Stimulated activated CD4-positive, alpha-beta T cell treated with anti-CD3 and anti-CD28 coated beads, Interleukin-1b, Interleukin-23, amount 100 ng/mL, for 24 hours (primary cell): Measurements from ENCODE around the gene AKNAD1.
A peak's percentile ranks its signal among the peaks of the same experiment; 100 is the strongest.

Source experiments
- DNase-seq, 4 experiments: peaks; one replicate each; pipeline ENCODE4 v3.0.0-alpha.2; 2020; ENCODE audit warnings: low read depth in 4 of 4, low spot score in 1 of 4

The AKNAD1 gene

DNA sequence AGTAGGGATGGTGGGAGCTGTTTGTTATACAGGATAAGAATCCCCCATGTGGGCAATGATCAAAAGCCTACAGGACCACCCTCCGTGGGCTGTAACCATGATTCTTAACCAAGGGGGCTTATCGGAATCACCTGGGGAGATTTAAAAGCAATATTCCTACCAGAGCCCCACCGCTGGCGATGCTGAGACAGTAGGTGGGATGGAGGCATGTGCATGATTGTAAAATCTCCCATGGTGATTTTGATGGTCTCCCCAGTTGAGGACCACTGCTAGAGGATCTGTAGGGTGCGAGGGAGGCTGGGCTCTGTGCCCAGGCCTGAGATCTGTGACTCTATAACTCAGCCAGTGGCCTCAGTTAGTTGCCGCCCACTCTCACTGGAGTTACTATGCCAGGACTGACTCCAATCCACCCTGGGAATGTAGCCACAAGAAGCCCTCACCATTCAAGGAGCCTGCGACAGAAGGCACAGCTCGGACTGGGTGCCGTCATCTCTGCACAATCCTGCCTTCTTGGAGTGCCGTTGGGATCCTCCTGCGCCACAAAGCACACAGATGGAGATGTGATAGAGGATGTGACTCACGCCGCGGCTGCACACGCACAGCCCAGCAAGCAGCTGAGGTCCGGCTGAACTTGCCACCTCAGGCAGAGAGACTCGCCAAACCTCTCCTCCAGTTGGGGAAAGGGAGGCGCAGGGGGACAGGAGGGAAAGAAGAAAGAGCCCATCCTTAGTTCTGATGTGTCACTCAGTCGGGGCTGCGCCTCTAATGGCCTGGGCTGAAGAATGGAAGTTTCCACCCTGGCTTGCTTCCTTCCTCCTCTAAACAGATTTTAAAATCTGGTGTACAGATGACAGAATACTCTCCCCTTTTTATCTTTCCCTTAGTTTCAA, 26.5 kb downstream of the AKNAD1 start:
- DNase-seq: no peak

GRCh38 chr1:108829498-108829916, 27.4 kb downstream of the AKNAD1 start:
- DNase-seq: no peak

DNA sequence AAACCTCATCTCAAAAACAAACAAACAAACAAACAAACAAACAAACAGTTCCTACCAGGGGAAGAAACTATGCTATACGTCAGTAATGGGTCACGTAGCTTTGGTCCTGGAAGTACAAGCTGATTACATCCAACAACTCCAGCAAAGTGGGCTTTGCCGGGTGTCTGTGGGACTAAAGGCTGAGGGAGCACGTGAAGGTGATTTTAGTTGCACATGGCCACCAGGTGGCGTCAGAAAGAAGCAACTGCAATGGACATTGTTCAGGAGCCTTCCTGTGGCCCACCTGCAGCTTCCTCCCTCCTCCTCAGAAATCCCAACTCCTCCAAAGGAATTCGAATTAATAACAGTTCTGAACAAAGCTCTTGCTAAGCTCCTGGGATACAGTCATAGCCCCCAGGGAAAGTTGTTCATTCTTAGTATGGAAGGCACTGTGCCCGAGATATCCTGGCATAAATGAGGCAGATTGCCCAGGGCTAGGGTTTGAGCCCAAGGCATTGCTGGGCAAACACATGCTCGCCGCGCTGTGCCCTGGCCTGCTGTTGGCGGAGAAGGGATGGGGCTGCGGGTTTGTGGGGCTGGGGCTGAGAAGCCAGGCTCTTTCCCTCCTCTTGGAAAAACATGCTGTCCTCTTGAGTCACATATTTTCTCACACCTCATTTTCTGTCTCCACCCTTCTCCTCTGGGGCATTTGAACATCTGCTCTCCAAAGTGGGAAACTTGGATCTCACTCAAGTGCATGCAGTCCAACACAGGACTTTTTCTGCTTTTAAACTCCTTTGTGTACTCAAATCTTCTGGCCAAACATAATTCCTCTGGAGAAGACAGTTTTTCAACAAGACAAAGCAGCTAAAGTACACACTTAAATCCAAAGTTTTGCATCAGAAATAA, 28.6 kb downstream of the AKNAD1 start:
- peak; percentile 28 to 53 (median 32) for DNase-seq

GRCh38 chr1:108826081-108826635, 30.7 kb downstream of the AKNAD1 start:
- DNase-seq: no peak

DNA sequence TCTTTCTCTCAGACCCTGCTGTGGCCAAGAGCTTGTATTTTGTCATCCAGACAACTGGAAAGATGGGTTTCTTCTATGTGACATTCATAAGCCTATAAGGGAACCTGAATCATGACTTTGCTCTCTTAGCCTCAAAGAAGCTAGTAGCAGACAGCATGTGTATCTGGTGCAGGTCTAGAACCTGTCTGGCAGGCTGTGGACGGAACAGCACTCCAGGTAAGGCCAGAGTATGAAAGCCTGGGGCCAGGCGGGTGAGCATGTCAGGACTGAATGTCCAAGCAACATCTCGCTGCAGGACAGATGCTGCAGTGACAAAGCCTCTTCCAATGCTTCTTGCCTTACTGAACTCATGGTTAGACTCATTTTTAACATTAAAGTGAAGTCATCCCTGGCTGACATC, 32.8 kb downstream of the AKNAD1 start:
- no peak for DNase-seq

- DNase-seq: no peak
These were observed 33.3 kb downstream of the AKNAD1 start for GRCh38 chr1:108823632-108824031.

- no peak for DNase-seq
These were observed 37.0 kb downstream of the AKNAD1 start for GRCh38 chr1:108819878-108820277.

- no peak for DNase-seq
These were observed 39.1 kb downstream of the AKNAD1 start for GRCh38 chr1:108817811-108818210.

DNA sequence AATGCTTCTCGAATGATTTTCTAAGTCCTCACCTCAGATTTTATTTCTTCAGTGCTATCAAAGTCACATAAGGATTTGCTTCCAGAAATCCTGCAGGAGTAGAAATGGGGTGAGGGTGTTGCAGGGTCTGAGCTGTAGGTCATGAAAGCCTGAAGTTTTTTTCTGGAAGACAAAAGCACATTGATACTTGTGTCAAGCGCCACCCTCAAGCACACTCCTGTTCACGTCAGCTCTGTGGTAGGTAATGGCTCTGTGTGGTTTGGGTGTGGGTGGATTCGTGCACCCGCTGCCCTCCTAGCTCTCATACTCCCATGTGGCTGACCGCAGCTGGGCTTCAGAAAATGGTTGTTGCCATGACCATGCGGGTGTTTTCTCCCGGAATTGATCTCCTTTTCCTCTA, 39.9 kb downstream of the AKNAD1 start:
- DNase-seq: no peak

- DNase-seq: no peak
These were observed 40.6 kb downstream of the AKNAD1 start for GRCh38 chr1:108816049-108816893.

GRCh38 chr1:108815566-108815965, 41.3 kb downstream of the AKNAD1 start:
- no peak for DNase-seq

DNA sequence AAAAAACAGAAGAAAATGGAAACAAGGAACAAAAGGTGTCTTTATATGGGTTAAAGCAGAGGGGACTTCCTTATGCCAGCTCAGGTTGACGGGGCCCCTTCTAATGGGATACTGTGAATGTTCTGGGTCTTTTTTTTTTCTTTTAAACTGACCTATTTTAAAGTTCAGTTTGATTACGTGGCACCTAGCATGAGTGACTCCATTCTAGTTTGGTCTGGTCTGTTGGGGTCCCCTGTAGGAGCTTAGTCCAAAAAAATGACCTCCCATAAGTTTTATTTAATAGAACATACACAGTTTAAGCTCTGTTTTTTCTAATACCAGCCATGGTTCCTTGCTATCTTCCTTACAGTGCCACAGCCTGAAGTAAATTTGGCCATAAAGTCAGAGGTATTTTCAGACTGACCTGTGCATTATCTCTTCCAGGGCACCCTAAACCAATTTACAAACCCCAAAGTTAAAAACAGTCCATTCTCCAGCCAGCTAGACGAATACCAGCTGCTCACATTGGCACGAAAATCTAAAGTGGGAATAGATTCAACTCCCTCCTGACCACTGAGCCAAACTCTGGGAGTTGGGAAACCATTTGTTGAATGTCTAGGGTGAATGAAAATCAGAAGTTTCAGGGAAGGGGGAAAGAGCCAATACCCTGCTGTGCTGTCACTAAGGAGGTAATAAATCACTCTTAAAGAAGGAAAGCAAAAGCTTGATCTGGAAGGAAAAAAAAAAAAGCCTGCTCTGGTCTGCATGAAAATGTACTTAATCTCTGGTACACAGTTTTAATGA, 42.4 kb downstream of the AKNAD1 start:
- DNase-seq: no peak

DNA sequence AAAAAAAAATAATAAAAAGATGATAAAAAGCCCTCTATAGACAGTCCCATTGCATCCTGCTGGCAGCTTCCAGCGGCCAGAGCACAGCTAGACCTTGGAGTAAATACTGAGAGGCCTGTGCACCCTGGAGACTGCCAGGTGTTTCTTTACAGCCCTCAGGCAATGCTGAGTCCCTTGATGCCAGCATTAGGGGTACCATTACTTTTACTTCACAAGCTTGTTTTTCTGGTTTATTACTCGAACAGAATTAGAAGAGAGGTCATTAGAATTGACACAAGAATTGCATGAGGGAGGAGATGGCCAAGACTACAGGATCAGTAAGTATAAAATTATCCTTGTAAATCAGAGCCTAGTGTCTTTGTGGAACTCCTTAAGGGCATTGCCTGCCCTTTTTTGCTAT, 43.6 kb downstream of the AKNAD1 start:
- DNase-seq: no peak

- DNase-seq: no peak
These were observed 45.3 kb downstream of the AKNAD1 start for GRCh38 chr1:108811611-108812010.

DNA sequence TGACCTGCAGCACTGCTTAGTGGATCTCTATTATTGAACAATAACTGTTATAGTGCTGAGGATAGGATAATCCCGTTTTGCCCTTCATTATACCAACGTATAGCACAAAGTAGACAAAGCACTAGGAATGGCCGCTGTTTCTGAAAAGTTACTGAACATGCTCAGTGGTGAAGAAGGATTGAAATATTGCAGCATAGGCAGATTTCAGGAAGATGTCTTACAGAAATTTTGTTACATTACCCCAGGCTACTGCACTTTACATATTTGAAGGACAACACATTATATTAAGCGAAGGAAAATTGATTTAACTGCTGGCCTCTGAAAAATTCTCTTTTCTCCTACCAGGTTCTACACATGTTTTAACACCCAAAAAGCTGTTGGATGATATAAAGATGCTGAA, 48.5 kb downstream of the AKNAD1 start:
- no peak for DNase-seq

GRCh38 chr1:108803548-108803947, 53.3 kb downstream of the AKNAD1 start:
- DNase-seq: no peak

- no peak for DNase-seq
These were observed 55.8 kb downstream of the AKNAD1 start for GRCh38 chr1:108801101-108801500.

DNA sequence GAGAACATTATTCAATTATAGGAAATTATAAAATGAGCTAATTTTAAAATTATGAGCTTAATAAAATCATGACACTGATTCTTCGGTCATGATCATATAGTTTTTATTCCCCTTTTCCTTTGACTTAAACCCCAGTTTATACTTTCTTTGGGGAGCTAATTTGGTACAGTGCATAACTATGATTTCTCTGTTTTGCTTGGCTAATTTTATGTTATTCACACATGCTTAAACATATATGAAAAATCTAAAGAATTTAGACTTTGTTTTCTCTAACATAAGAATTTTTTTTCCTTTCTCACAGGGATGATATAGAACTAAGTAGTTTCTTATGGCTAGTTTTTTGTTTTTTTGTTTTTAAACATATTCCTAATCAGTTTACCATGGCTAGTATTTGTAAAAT, 57.9 kb downstream of the AKNAD1 start:
- DNase-seq: no peak

DNA sequence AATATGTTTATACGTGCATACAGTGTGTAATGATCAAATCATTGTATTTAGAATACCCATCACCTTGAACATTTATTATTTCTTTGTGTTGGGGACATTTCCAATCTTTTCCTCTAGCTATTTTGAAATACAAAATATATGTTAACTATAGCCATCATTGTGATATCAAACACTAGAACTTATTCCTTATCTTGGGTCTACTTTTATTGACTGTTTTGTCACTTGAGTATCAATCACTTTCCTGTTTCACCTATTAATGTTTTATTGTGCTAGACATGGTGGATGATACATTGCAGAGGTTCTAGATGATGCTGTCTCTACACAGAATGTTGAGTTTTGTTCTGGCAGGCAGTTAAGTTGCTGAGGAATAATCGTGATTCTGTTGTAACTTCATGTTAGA, 64.5 kb downstream of the AKNAD1 start:
- no peak for DNase-seq

DNA sequence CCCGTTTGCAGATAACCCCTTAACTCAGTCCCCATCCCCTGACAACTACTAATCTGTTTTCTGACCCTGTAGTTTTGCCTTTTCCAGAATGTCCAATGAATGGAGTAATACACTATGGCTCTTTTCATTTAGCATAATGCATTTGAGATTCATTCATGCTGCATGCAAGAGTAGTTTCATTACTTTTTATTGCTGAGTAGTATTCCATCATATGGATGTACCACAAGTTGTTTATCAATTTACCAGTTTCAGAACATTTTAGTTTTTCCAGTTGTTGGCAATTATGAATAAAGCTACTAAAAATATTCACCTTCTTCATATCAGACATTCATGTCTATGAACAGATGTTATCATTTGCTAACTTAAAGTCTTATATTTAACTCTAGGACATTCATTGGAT, 65.1 kb downstream of the AKNAD1 start:
- no peak for DNase-seq
